Measurements from ENCODE around the gene C3orf18. TPM values are rescaled to one million over a fixed set of nuclear protein-coding genes. Genes with fewer than 3 reads are reported as not detected.
A peak's percentile ranks its signal among the peaks of the same experiment; 100 is the strongest.

The C3orf18 gene
- total and polyA plus RNA-seq, 10 of the 15 experiments (the other 5 are each of a cell fraction or from before 2014, with no cell fraction given) = 0.06 to 3.2 (median 0.66) TPM

- TF ChIP-seq E2F8 (IDR thresholded peaks at IDR 0.05; ENCODE audit: low read depth, partially characterized antibody) (peak; percentile 87), HDAC2 (IDR thresholded peaks at IDR 0.05) (no peak), PAX5 (IDR thresholded peaks at IDR 0.05; ENCODE audit: borderline replicate concordance, low read depth, low read length) (no peak), RELA (IDR thresholded peaks at IDR 0.05; ENCODE audit: borderline replicate concordance, partially characterized antibody) (peak; percentile 78), JUND (IDR thresholded peaks at IDR 0.05; ENCODE audit: low read depth, low read length) (no peak), NRF1 (conservative IDR thresholded peaks at IDR 0.05; ENCODE audit: low read depth, low read length) (no peak), KDM1A (IDR thresholded peaks at IDR 0.05; ENCODE audit: borderline replicate concordance) (no peak), CUX1 (IDR thresholded peaks at IDR 0.05; ENCODE audit: insufficient replicate concordance, low read depth, low read length) (no peak), IKZF2 (IDR thresholded peaks at IDR 0.05) (peak; percentile 89 to 92), TCF12 (IDR thresholded peaks at IDR 0.05; ENCODE audit: low read depth, low read length) (peak; percentile 35; the same call in 1 of the 2 replicates), EP300 (IDR thresholded peaks at IDR 0.05; ENCODE audit: borderline replicate concordance in 1 of 2, control insufficient read depth in 1 of 2, low read depth in 2 of 2, low read length in 2 of 2) (0 out of 4 replicates have a peak, but pooled peaks of 1 of the 2 experiments have one; percentile 15), ATF7 (IDR thresholded peaks at IDR 0.05; ENCODE audit: low read depth) (peak; percentile 55; the same call in 1 of the 2 replicates), BMI1 (IDR thresholded peaks at IDR 0.05; ENCODE audit: borderline replicate concordance) (no peak), HCFC1 (IDR thresholded peaks at IDR 0.05; ENCODE audit: low read length) (peak; percentile 85), SIX5 (IDR thresholded peaks at IDR 0.05; ENCODE audit: low read depth, low read length, severe bottlenecking) (peak; percentile 77), KLF5 (IDR thresholded peaks at IDR 0.05; ENCODE audit: partially characterized antibody) (peak; percentile 76), YY1 (IDR thresholded peaks at IDR 0.05; ENCODE audit: low read depth, low read length) (peak; percentile 84), ZNF274 (IDR thresholded peaks at IDR 0.05; ENCODE audit: insufficient read depth, insufficient read length) (no peak), CREM (IDR thresholded peaks at IDR 0.05; ENCODE audit: low read depth) (peak; percentile 96), NFXL1 (IDR thresholded peaks at IDR 0.05; ENCODE audit: borderline replicate concordance) (no peak), NBN (IDR thresholded peaks at IDR 0.05) (peak; percentile 97), ELK1 (IDR thresholded peaks at IDR 0.05; ENCODE audit: low read depth, low read length) (peak; percentile 57; the same call in 1 of the 2 replicates)
These were observed 1.6 kb upstream of the C3orf18 start, which contains the start of gene HEMK1 (continued) for GRCh38 chr3:50568947-50569749.
